Effector memory CD4-positive, alpha-beta T cell (primary cell): ENCODE results near the gene CRNKL1.

Experiments
- DNase-seq, 3 donors: peaks; one replicate each; pipeline ENCODE4 v3.0.0-alpha.2; 2020
- H3K27ac ChIP-seq: 2 replicates; pipeline ENCODE4 v1.7.0; 2013; ENCODE audit warnings: mild to moderate bottlenecking, low read length, moderate library complexity; ENCODE audit not compliant: insufficient read depth, poor library complexity, severe bottlenecking
- H3K27me3 ChIP-seq: replicated peaks from 2 replicates; pipeline ENCODE4 v1.7.0; 2013; ENCODE audit warnings: mild to moderate bottlenecking, low read length; ENCODE audit not compliant: insufficient read depth, control insufficient read depth, poor library complexity, severe bottlenecking
- H3K36me3 ChIP-seq: 2 replicates; pipeline ENCODE4 v1.7.0; 2013; ENCODE audit warnings: mild to moderate bottlenecking, low read length, moderate library complexity; ENCODE audit not compliant: control insufficient read depth, insufficient read depth
- H3K4me1 ChIP-seq: 2 replicates; pipeline ENCODE4 v1.7.0; 2013; ENCODE audit warnings: low read length, mild to moderate bottlenecking; ENCODE audit not compliant: control insufficient read depth, insufficient read depth, poor library complexity, severe bottlenecking
- H3K4me3 ChIP-seq: 2 replicates; pipeline ENCODE4 v1.7.0; 2013; ENCODE audit warnings: low read length, low read depth, mild to moderate bottlenecking; ENCODE audit not compliant: insufficient read depth, poor library complexity, severe bottlenecking
- H3K9me3 ChIP-seq: 2 replicates; pipeline ENCODE4 v1.7.0; 2013; ENCODE audit warnings: mild to moderate bottlenecking, low read length, moderate library complexity; ENCODE audit not compliant: control insufficient read depth

Gene CRNKL1

GRCh38 chr20:19998990-19999705 lies 53.1 kb downstream of the CRNKL1 start:
- Histone ChIP-seq H3K27ac (no peak overlapping the region), H3K4me3 (no peak overlapping the region), H3K36me3 (no peaks in the 10 kb centered on the region), H3K9me3 (no peaks in the 10 kb centered on the region), H3K4me1 (no peaks in the 10 kb centered on the region), H3K27me3 (no peaks in the 10 kb centered on the region)
- DNase-seq = no peak

GRCh38 chr20:19996917-19997316 lies 55.3 kb downstream of the CRNKL1 start:
- H3K4me1 ChIP-seq = no peaks in the 10 kb centered on the region
- no peak for DNase-seq
- no peak overlapping the region for H3K27ac ChIP-seq
- H3K27me3 ChIP-seq = no peaks in the 10 kb centered on the region
- no peaks in the 10 kb centered on the region for H3K9me3 ChIP-seq
- H3K36me3 ChIP-seq = no peaks in the 10 kb centered on the region
- no peak overlapping the region for H3K4me3 ChIP-seq

GRCh38 chr20:19996222-19996621 lies 56.0 kb downstream of the CRNKL1 start:
- no peaks in the 10 kb centered on the region for H3K4me1 ChIP-seq
- no peak for DNase-seq
- no peaks in the 10 kb centered on the region for H3K9me3 ChIP-seq

GRCh38 chr20:19995220-19995863 lies 56.9 kb downstream of the CRNKL1 start:
- no peaks in the 10 kb centered on the region for H3K9me3 ChIP-seq
- no peaks in the 10 kb centered on the region for H3K4me1 ChIP-seq
- H3K36me3 ChIP-seq = no peaks in the 10 kb centered on the region
- no peak for DNase-seq
- H3K4me3 ChIP-seq = no peak overlapping the region
- no peaks in the 10 kb centered on the region for H3K27me3 ChIP-seq
- no peak overlapping the region for H3K27ac ChIP-seq

More at GRCh38 chr20:19996222-19996621, 56.0 kb downstream of the CRNKL1 start:
- H3K4me3 ChIP-seq = no peak overlapping the region
- H3K36me3 ChIP-seq = no peaks in the 10 kb centered on the region
- H3K27me3 ChIP-seq = no peaks in the 10 kb centered on the region
- H3K27ac ChIP-seq = no peak overlapping the region

GRCh38 chr20:19993958-19994669 lies 58.2 kb downstream of the CRNKL1 start:
- DNase-seq = no peak
- no peaks in the 10 kb centered on the region for H3K36me3 ChIP-seq
- H3K27ac ChIP-seq = no peak overlapping the region
- H3K9me3 ChIP-seq = no peaks in the 10 kb centered on the region
- H3K4me3 ChIP-seq = no peak overlapping the region
- H3K27me3 ChIP-seq = no peaks in the 10 kb centered on the region
- no peaks in the 10 kb centered on the region for H3K4me1 ChIP-seq

GRCh38 chr20:19992996-19993908 lies 59.0 kb downstream of the CRNKL1 start:
- no peak for DNase-seq
- H3K27ac ChIP-seq = no peak overlapping the region
- no peak overlapping the region for H3K4me3 ChIP-seq
- no peaks in the 10 kb centered on the region for H3K4me1 ChIP-seq
- H3K36me3 ChIP-seq = no peaks in the 10 kb centered on the region
- H3K9me3 ChIP-seq = no peaks in the 10 kb centered on the region
- no peaks in the 10 kb centered on the region for H3K27me3 ChIP-seq

GRCh38 chr20:19991854-19992253 lies 60.4 kb downstream of the CRNKL1 start:
- H3K36me3 ChIP-seq = no peaks in the 10 kb centered on the region
- H3K9me3 ChIP-seq = no peaks in the 10 kb centered on the region
- no peak overlapping the region for H3K27ac ChIP-seq
- H3K27me3 ChIP-seq = no peaks in the 10 kb centered on the region
- no peak overlapping the region for H3K4me3 ChIP-seq
- no peaks in the 10 kb centered on the region for H3K4me1 ChIP-seq
- DNase-seq = no peak

- H3K4me3 ChIP-seq = no peak overlapping the region
- DNase-seq = no peak
- H3K27me3 ChIP-seq = no peaks in the 10 kb centered on the region
- no peaks in the 10 kb centered on the region for H3K9me3 ChIP-seq
- H3K36me3 ChIP-seq = no peaks in the 10 kb centered on the region
- no peaks in the 10 kb centered on the region for H3K4me1 ChIP-seq
- H3K27ac ChIP-seq = no peak overlapping the region
Measured at GRCh38 chr20:19991308-19991707, 61.0 kb downstream of the CRNKL1 start.

- Histone ChIP-seq H3K27ac (no peak overlapping the region), H3K36me3 (no peaks in the 10 kb centered on the region), H3K4me3 (no peak overlapping the region), H3K4me1 (no peaks in the 10 kb centered on the region), H3K9me3 (no peaks in the 10 kb centered on the region), H3K27me3 (no peaks in the 10 kb centered on the region)
- DNase-seq = no peak
Measured at GRCh38 chr20:19990850-19991249, 61.4 kb downstream of the CRNKL1 start.
